GM23338 (cell line): ENCODE measurements around the gene FMN2. TPM values are rescaled to one million over a fixed set of nuclear protein-coding genes. Genes with fewer than 3 reads are reported as not detected.

ENCODE experiments used
- ATAC-seq: fragments of 200-7000 bp; cut with Tn5 transposase; 3 replicates; pipeline ENCODE4 v1.9.1; 2020
- DNase-seq: peaks from one replicate; pipeline ENCODE4 v3.0.0-alpha.2; 2015; ENCODE audit warnings: low spot score
- H2AFZ ChIP-seq: fragments of 200-600 bp; sonication (generic); 2 replicates; pipeline ENCODE4 v1.8.0; 2016; ENCODE audit warnings: antibody characterized with exemption, mild to moderate bottlenecking, moderate library complexity
- H3F3A ChIP-seq: fragments of 200-600 bp; sonication (generic); replicated peaks from 2 replicates; pipeline ENCODE4 v1.8.0; 2017; ENCODE audit warnings: antibody characterized with exemption, mixed run types, low read depth
- H3K27ac ChIP-seq: fragments of 200-600 bp; sonication (generic); 2 replicates; pipeline ENCODE4 v1.6.1; 2016; ENCODE audit warnings: low read depth
- H3K27me3 ChIP-seq: fragments of 200-600 bp; sonication (generic); 2 replicates; pipeline ENCODE4 v1.8.0; 2016; ENCODE audit warnings: mild to moderate bottlenecking, mixed run types, moderate library complexity; ENCODE audit not compliant: insufficient read depth
- H3K36me3 ChIP-seq: fragments of 200-600 bp; sonication (generic); 2 replicates; pipeline ENCODE4 v1.8.0; 2016; ENCODE audit warnings: mild to moderate bottlenecking; ENCODE audit not compliant: insufficient read depth
- H3K4me1 ChIP-seq: fragments of 200-600 bp; sonication (generic); 2 replicates; pipeline ENCODE4 v1.8.0; 2016; ENCODE audit warnings: mild to moderate bottlenecking, moderate library complexity; ENCODE audit not compliant: insufficient read depth
- H3K4me2 ChIP-seq: fragments of 200-600 bp; sonication (generic); 2 replicates; pipeline ENCODE4 v1.7.1; 2017; ENCODE audit warnings: mixed run types
- H3K4me3 ChIP-seq: fragments of 200-600 bp; sonication (generic); 2 replicates; pipeline ENCODE4 v1.6.1; 2016; ENCODE audit warnings: mixed run types
- H3K79me2 ChIP-seq: fragments of 200-600 bp; sonication (generic); replicated peaks from 2 replicates; pipeline ENCODE4 v1.8.0; 2017; ENCODE audit warnings: mild to moderate bottlenecking; ENCODE audit not compliant: insufficient read depth
- H3K9me2 ChIP-seq: fragments of 200-600 bp; sonication (generic); 2 replicates; pipeline ENCODE4 v1.8.0; 2017; ENCODE audit not compliant: insufficient read depth
- H4K20me1 ChIP-seq: fragments of 200-600 bp; sonication (generic); replicated peaks from 2 replicates; pipeline ENCODE4 v1.8.0; 2017; ENCODE audit warnings: mild to moderate bottlenecking; ENCODE audit not compliant: insufficient read depth
- H3K27ac Mint-ChIP-seq: 2 replicates; pipeline ENCODE4 v1.8.0; 2020; ENCODE audit warnings: inconsistent platforms, mild to moderate bottlenecking, moderate library complexity, mixed read lengths
- H3K27me3 Mint-ChIP-seq: 3 replicates; pipeline ENCODE4 v1.8.0; 2022; ENCODE audit warnings: low read depth, mild to moderate bottlenecking, moderate library complexity, mixed read lengths, inconsistent platforms; ENCODE audit not compliant: insufficient read depth, poor library complexity
- H3K36me3 Mint-ChIP-seq: 3 replicates; pipeline ENCODE4 v1.8.0; 2021; ENCODE audit warnings: low read depth, mild to moderate bottlenecking, inconsistent platforms, moderate library complexity, mixed read lengths
- H3K4me1 Mint-ChIP-seq: 3 replicates; pipeline ENCODE4 v1.8.0; 2020; ENCODE audit warnings: mild to moderate bottlenecking, inconsistent platforms, mixed read lengths
- H3K4me3 Mint-ChIP-seq: 3 replicates; pipeline ENCODE4 v1.8.0; 2021; ENCODE audit warnings: moderate library complexity, mild to moderate bottlenecking, inconsistent platforms, mixed read lengths
- H3K9me3 Mint-ChIP-seq: 3 replicates; pipeline ENCODE4 v1.8.0; 2020; ENCODE audit warnings: moderate library complexity, mild to moderate bottlenecking, inconsistent platforms, mixed read lengths
- CREB1 ChIP-seq: fragments of 250-450 bp; sonication (Bioruptor Pico); IDR thresholded peaks from 2 replicates; pipeline ENCODE4 v1.5.0; 2020; ENCODE audit warnings: low read depth, mild to moderate bottlenecking, moderate library complexity
- EZH2 ChIP-seq: fragments of 200-600 bp; sonication (generic); IDR thresholded peaks from one replicate; pipeline ENCODE4 v1.8.0; 2017; ENCODE audit warnings: antibody characterized with exemption, mild to moderate bottlenecking, low read depth; ENCODE audit not compliant: unreplicated experiment
- EZH2phosphoT487 ChIP-seq: fragments of 200-600 bp; sonication (generic); IDR thresholded peaks from one replicate; pipeline ENCODE4 v1.8.1; 2018; ENCODE audit warnings: antibody characterized with exemption; ENCODE audit not compliant: unreplicated experiment
- REST ChIP-seq: IDR thresholded peaks from one replicate; pipeline ENCODE4 v1.6.1; 2018; ENCODE audit warnings: antibody characterized with exemption; ENCODE audit not compliant: unreplicated experiment
- STAT1 ChIP-seq: IDR thresholded peaks from one replicate; pipeline ENCODE4 v1.6.1; 2016; ENCODE audit warnings: antibody characterized with exemption; ENCODE audit not compliant: unreplicated experiment
- ZNF462 ChIP-seq: fragments of 250-450 bp; sonication (Bioruptor Pico); IDR thresholded peaks from 2 replicates; pipeline ENCODE4 v1.5.0; 2020; ENCODE audit warnings: mild to moderate bottlenecking, moderate library complexity
- polyA plus RNA-seq: library from polyadenylated mRNA; unstranded; fragments of >200 nt; fragmentation: Nextera tagmentation; extraction: Ambion mirVana; gene quantifications from 2 replicates; pipeline ENCODE4 v1.2.1, GENCODE V29; 2016
- total RNA-seq: library from RNA; depleted of rRNA; stranded (reverse); fragments of >200 nt; shearing (Covaris generic); gene quantifications from 2 replicates; pipeline ENCODE4 v1.2.3, GENCODE V29; 2014

FMN2 gene
- total and polyA plus RNA-seq, 2 experiments from 2014 or later = 1.5 to 2.5 TPM

- Histone ChIP-seq H3K4me1 (no peaks in the 10 kb centered on the region), H2AFZ (no peak overlapping the region), H3K4me2 (no peak overlapping the region), H3K27me3 (no peaks in the 10 kb centered on the region), H4K20me1 (no peaks in the 10 kb centered on the region), H3K9me2 (no peaks in the 10 kb centered on the region), H3K4me3 (no peak overlapping the region), H3K79me2 (no peaks in the 10 kb centered on the region), H3K27ac (no peak overlapping the region), H3K36me3 (no peaks in the 10 kb centered on the region), H3F3A (no peaks in the 10 kb centered on the region)
- Mint-ChIP-seq H3K27me3 (no peaks in the 10 kb centered on the region), H3K4me3 (no peak overlapping the region), H3K9me3 (no peaks in the 10 kb centered on the region), H3K36me3 (no peaks in the 10 kb centered on the region), H3K4me1 (no peaks in the 10 kb centered on the region), H3K27ac (no peak overlapping the region)
- ATAC-seq (no peak), DNase-seq (no peak)
- TF ChIP-seq STAT1 (no peak), REST (no peak), EZH2phosphoT487 (no peak), CREB1 (CRISPR knock-in tag) (no peak), ZNF462 (CRISPR knock-in tag) (no peak), EZH2 (no peak)
Observed at GRCh38 chr1:240435996-240436566, 344.4 kb downstream of the FMN2 start.
